MV-4-11 (cell line): Measurements from ENCODE around the gene FBXO28.

Experiments used
- DNase-seq: peaks from one replicate; lab custom pipeline; 2025; lab: John Stamatoyannopoulos, UW

Gene FBXO28

DNA sequence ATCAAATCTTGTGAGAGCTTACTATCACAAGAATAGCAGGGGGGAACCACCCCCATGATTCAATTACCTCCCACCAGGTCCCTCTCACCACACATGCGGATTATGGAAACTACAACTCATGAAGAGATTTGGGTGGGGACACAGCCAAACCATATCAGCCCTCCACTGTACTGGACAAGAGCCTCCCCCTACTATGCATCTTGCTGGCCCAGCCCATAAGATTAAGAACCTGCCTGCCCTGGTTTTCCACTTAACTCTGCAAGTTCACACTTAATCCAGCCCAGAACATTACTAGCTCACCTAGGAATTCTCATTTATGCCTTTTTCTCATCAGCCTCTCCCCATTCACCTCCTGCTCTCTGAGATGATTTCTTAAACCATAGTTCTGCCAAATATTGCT, 18.0 kb upstream of the FBXO28 start:
- DNase-seq: no peak

- no peak for DNase-seq
Observed at GRCh38 chr1:224096773-224097172, 17.1 kb upstream of the FBXO28 start.

GRCh38 chr1:224098007-224098406, 15.9 kb upstream of the FBXO28 start:
- no peak for DNase-seq

- peak; percentile 73 for DNase-seq
Observed at GRCh38 chr1:224106568-224107281, 7.2 kb upstream of the FBXO28 start.

DNA sequence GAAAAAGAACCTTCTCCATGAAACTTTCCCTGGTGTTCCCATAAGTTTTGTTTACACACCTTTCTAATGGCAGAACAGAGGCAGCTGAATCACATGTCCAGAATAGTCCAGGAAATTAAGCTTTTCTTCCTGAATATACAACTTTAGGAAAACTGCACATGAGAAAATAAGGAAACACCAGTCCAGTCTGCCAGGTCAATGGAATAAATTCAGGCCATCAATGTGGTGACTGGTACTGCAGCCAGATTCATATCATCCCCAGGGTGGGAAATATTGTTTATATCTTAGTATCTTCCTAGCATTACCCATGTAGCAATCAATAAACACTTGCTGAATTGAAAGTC, 6.7 kb upstream of the FBXO28 start:
- no peak for DNase-seq

DNA sequence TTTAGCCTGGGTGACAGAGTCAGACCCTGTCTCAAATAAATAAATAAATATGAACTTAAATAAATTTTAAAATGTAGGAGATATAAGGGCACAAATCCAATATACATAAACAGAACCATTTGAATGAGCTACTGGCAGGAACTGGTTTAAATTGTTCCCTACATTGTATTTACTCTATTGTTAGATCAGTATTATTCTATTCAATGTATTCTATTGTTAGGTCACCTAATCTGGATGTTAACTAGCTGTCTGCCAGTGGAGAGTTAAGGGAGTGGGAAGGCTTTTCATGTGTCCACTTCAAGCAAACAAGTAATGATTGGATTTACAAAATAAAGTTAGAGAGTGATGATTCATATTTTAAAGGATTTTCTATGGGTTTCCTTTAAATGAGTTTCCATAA, 4.9 kb upstream of the FBXO28 start:
- DNase-seq: no peak

DNA sequence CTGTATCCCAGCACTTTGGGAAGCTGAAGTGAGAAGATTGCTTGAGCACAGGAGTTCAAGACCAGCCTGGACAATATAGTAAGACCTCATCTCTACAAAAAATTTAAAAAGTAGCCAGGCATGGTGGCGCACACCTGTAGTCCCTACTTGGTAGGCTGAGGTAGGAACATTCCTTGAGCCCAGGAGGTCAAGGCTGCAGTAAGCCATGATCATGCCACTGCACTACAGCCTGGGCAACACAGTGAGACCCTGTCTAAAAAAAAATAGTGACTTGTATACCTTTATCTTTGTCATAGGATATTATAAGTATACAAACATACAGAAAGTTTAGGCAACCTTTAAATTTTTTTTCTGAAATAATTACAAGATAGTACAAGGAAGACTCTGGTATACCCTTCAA, 3.9 kb upstream of the FBXO28 start:
- no peak for DNase-seq

GRCh38 chr1:224113005-224113404, 906 bp upstream of the FBXO28 start:
- DNase-seq: no peak

DNA sequence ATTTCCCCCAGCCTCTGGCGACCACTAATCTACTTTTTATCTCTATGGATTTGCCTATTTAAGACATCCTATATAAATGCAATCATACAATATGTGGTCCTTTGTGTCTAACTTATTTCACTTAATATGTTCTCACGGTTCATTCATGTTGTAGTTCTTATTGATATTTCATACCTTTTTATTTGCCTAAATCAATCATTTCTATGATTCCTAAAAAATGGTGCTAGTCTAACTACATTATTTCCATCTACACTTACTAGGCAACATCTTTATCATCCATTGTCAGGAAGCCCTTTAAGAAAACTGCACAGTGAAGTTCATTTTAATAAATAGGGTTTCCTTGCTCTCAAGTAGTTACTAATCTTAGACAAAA, 380 bp upstream of the FBXO28 start:
- DNase-seq: no peak

DNA sequence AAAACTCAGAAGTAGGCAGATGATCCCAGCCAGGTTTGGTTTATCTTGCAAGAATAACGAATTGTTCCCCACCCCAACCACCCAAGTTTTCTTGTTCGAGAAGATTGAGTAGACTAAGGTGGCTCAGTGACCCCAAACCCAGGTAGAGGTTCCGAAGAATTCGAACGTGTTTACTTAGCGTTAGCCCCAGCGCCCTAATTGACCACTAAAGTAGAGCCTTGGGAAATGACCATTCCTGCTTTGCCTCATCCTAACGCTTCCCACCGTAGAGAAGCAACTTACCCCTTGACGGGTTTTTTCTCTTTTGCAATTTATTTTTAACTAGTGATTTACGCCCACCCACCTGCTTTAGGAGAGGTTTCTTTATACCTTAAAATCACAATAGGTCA, 870 bp downstream of the FBXO28 start:
- no peak for DNase-seq

GRCh38 chr1:224116131-224116530, 2.2 kb downstream of the FBXO28 start:
- DNase-seq: peak; percentile 52

DNA sequence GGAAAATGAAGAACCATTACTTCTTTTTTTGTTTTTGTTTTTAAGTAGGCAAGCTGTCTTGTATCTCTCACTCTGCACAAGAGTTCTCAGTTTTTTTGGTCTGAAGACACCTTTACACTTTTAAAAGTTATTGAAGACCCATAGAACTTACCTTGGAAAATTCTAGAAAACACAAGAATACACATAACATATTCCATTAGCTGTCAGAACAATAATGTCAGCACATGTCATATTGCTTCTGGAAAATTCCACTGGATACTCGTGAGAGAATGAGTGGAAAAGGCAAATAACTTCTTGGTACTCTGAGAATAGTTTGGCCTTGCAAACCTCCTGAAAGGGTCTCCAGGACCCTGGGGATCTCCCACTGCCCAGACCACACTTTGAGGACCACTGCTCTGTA, 4.8 kb downstream of the FBXO28 start:
- DNase-seq: no peak

GRCh38 chr1:224123136-224123535, 9.2 kb downstream of the FBXO28 start:
- no peak for DNase-seq

DNA sequence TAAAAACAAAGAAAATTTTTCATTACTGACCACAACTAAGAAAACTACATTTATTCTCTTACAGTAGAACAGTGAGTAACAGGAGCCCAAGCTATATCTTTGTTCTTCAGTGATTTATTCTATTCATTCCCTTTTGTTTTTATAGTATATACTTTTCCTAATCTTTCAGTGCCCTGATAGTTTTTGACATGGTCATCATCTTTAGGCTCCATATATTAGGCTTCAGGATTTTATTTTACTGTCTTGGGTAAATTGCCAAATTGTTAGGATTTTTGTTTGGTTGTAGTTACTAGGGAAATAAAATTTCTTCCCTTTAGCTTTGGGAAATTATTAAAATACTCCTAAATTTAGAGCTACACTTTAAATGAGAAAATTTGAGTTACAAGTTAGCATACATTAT, 10.3 kb downstream of the FBXO28 start:
- DNase-seq: no peak

DNA sequence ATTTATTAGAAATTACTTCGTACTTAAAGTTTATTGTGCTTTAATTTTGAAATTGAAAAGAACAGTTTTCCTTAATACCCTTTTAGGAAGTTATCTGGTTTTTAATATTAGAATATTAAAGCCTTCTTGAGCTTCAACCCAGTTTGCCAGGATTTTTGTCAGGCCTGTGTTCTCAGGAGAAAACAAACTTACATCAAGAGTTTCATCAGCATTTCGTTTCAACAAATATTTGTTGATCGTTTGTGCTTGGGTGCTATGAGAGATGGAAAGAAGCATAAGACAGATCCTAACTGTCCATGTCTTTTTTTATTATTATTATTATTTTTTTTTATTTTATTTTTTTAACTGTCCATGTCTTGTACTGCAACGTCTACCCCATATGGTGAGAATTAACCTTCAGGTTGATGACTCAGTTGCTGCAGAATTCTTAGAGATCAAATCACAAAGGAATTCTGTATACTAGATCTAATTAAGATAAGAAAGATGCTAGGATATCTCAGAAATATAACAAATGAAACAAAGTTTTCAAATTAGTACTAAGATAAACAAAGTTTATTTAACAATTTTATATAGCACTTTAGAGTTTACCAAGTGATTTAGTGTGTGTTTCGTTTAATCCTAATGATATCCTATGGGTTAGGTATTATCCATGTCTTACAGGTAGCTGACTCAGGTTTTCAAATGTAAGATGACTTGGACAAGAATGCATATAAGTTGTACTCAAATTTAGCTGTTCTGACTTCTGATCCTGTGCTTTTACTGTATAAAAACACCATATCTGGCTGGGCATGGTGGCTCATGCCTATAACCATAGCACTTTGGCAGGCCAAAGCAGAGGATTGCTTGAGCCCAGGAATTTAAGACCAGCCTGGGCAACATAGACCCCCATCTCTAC, 14.3 kb downstream of the FBXO28 start:
- no peak for DNase-seq

- no peak for DNase-seq
Observed at GRCh38 chr1:224131253-224131652, 17.3 kb downstream of the FBXO28 start.

- no peak for DNase-seq
Observed at GRCh38 chr1:224132901-224133300, 19.0 kb downstream of the FBXO28 start.

DNA sequence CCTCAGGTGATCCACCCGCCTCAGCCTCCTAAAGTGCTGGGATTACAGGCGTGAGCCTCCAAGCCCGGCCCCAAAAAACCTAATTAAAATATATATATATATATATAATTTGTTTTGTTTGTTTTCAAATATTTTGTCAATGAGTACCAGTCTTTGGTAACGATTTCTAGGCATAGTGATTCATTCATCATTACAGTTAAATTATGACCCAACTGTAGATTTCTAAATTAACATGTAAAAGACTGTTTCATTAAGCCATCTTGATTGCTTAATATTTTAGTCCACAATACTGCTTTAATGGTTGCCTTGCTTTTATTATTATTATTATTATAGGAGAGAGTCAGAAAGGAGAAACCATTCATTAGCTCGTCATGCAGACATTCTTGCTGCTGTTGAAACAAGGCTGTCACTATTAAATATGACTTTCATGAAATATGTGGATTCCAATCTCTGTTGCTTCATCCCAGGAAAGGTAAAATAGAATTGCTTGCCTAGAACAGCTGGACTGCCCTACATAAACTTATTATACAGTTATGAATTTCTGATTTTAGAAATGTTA, 19.9 kb downstream of the FBXO28 start:
- no peak for DNase-seq

DNA sequence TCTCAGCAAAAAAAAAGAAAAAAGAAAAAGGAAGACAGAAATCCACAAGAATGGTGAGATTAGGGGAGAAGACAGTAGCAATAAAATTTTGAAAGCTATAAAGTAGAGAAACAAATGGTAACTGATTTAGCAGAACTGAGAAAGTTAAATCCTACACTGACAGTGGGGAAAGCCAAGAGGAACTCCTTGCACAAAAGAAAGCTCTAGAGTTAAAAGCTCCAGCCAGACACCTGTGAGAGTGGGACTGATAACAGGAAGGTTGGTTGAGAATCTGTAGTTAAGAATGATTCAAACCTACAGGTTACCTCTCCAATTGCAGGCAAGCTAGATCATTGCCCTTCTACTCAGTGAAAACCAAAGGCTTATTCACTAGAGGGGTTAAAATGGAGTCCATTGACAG, 23.6 kb downstream of the FBXO28 start:
- DNase-seq: no peak

GRCh38 chr1:224138198-224138597, 24.3 kb downstream of the FBXO28 start:
- DNase-seq: no peak

- no peak for DNase-seq
Observed at GRCh38 chr1:224141693-224142092, 27.8 kb downstream of the FBXO28 start.

- DNase-seq: no peak
Observed at GRCh38 chr1:224149709-224150108, 35.8 kb downstream of the FBXO28 start.

DNA sequence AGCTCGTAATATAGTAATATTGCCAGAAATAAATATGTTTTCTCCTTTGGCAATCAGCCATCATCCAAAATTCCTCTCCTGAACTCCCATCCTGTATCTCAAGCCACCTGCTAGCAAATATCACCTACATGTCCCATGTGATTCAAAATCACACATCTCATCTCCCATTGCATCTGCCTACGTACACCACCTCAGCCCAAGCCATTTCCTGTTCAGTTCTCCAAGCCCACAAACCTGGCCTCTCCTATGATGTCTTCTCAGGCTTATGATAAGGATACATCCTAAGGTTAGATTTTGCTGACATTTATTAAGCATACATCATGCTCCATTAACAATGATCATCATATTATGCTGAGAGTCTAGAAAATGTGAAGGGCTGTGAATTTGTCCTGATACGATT, 37.2 kb downstream of the FBXO28 start:
- DNase-seq: no peak
